HG02763 (cell line): Measurements from ENCODE around the gene EXOC4.
"Not testable (repeated sequence)": the region's sequence is repeated elsewhere in the genome, so short reads cannot be mapped to it uniquely, and the experiment has no call there.

Experiments used
- ATAC-seq: cut with Tn5 transposase; IDR thresholded peaks from one replicate; pipeline ENCODE4 v1.9.1; 2021; ENCODE audit warnings: mild to moderate bottlenecking, moderate library complexity; ENCODE audit not compliant: unreplicated experiment

Gene EXOC4

GRCh38 chr7:133310232-133310862 lies 57.5 kb downstream of the EXOC4 start:
- ATAC-seq = no peak

GRCh38 chr7:133313575-133313974 lies 60.7 kb downstream of the EXOC4 start:
- no peak for ATAC-seq

- ATAC-seq = no peak
Measured at GRCh38 chr7:133314084-133314483, 61.2 kb downstream of the EXOC4 start.

GRCh38 chr7:133315332-133316040 lies 62.6 kb downstream of the EXOC4 start:
- no peak for ATAC-seq

- no peak for ATAC-seq
Measured at GRCh38 chr7:133319842-133320241, 67.0 kb downstream of the EXOC4 start.

- no peak for ATAC-seq
Measured at GRCh38 chr7:133320891-133321290, 68.0 kb downstream of the EXOC4 start.

GRCh38 chr7:133321366-133321765 lies 68.5 kb downstream of the EXOC4 start:
- ATAC-seq = not testable (repeated sequence)

- not testable (repeated sequence) for ATAC-seq
Measured at GRCh38 chr7:133326745-133327144, 73.9 kb downstream of the EXOC4 start.

- not testable (repeated sequence) for ATAC-seq
Measured at GRCh38 chr7:133328021-133328420, 75.1 kb downstream of the EXOC4 start.

GRCh38 chr7:133330085-133330484 lies 77.2 kb downstream of the EXOC4 start:
- ATAC-seq = no peak

GRCh38 chr7:133331861-133332260 lies 79.0 kb downstream of the EXOC4 start:
- ATAC-seq = no peak

- no peak for ATAC-seq
Measured at GRCh38 chr7:133339772-133340171, 86.9 kb downstream of the EXOC4 start.

- ATAC-seq = no peak
Measured at GRCh38 chr7:133344275-133344674, 91.4 kb downstream of the EXOC4 start.

GRCh38 chr7:133345690-133346421 lies 93.0 kb downstream of the EXOC4 start:
- no peak for ATAC-seq

- no peak for ATAC-seq
Measured at GRCh38 chr7:133348250-133348649, 95.4 kb downstream of the EXOC4 start.

- no peak for ATAC-seq
Measured at GRCh38 chr7:133349101-133349500, 96.2 kb downstream of the EXOC4 start.

- no peak for ATAC-seq
Measured at GRCh38 chr7:133352430-133352829, 99.6 kb downstream of the EXOC4 start.

GRCh38 chr7:133353775-133354174 lies 100.9 kb downstream of the EXOC4 start:
- no peak for ATAC-seq

GRCh38 chr7:133354546-133355324 lies 101.9 kb downstream of the EXOC4 start:
- ATAC-seq = no peak

GRCh38 chr7:133355325-133355708 lies 102.4 kb downstream of the EXOC4 start:
- no peak for ATAC-seq

GRCh38 chr7:133355822-133356221 lies 102.9 kb downstream of the EXOC4 start:
- ATAC-seq = no peak
